Choroid plexus epithelial cell (primary cell): Measurements from ENCODE around the gene DTWD1.

Experiments used
- DNase-seq: peaks from one replicate; pipeline ENCODE4 v3.0.0-alpha.2; 2010; ENCODE audit warnings: low read depth
- H3K4me3 ChIP-seq: 2 replicates; pipeline ENCODE4 v1.5.1; 2011; ENCODE audit warnings: low read depth, mild to moderate bottlenecking, control low read depth, low read length, moderate library complexity
- CTCF ChIP-seq: conservative IDR thresholded peaks from 2 replicates; pipeline ENCODE4 v1.5.1; 2011; ENCODE audit warnings: low read depth, mild to moderate bottlenecking, control low read depth, inconsistent platforms, low read length, moderate library complexity

DTWD1 gene

GRCh38 chr15:49669288-49669687 lies 48.4 kb downstream of the DTWD1 start:
- DNase-seq = no peak
- TF ChIP-seq CTCF = no peak
- no peak overlapping the region for H3K4me3 ChIP-seq

GRCh38 chr15:49673861-49674260 lies 53.0 kb downstream of the DTWD1 start:
- TF ChIP-seq CTCF = no peak
- H3K4me3 ChIP-seq = no peak overlapping the region
- DNase-seq = no peak

GRCh38 chr15:49674370-49674769 lies 53.5 kb downstream of the DTWD1 start:
- H3K4me3 ChIP-seq = no peak overlapping the region
- no peak for DNase-seq
- no peak for TF ChIP-seq CTCF

GRCh38 chr15:49675041-49675440 lies 54.2 kb downstream of the DTWD1 start:
- DNase-seq = peak; percentile 72
- H3K4me3 ChIP-seq = no peak overlapping the region
- TF ChIP-seq CTCF = peak; percentile 43

- H3K4me3 ChIP-seq = no peak overlapping the region
- TF ChIP-seq CTCF = no peak
- DNase-seq = no peak
Observed at GRCh38 chr15:49678655-49679054, 57.8 kb downstream of the DTWD1 start.

GRCh38 chr15:49686599-49686998 lies 65.8 kb downstream of the DTWD1 start:
- peak; percentile 9 for DNase-seq
- no peak overlapping the region for H3K4me3 ChIP-seq
- no peak for TF ChIP-seq CTCF

GRCh38 chr15:49688135-49688790 lies 67.4 kb downstream of the DTWD1 start:
- no peak for DNase-seq
- no peak for TF ChIP-seq CTCF
- H3K4me3 ChIP-seq = no peak overlapping the region
